GM19455 (cell line): ENCODE data around the gene ZNF160.

Experiments
- ATAC-seq: cut with Tn5 transposase; IDR thresholded peaks from one replicate; pipeline ENCODE4 v1.9.1; 2021; ENCODE audit not compliant: unreplicated experiment

ZNF160 gene

GRCh38 chr19:53019684-53020083 is 83.5 kb downstream of the ZNF160 start:
- no peak for ATAC-seq
